PC-3 (cell line): ENCODE results near the gene A4GALT. TPM values are rescaled to one million over a fixed set of nuclear protein-coding genes. Genes with fewer than 3 reads are reported as not detected.

Source experiments
- ATAC-seq: fragments of 200-7000 bp; cut with Tn5 transposase; 2 replicates; pipeline ENCODE4 v1.9.1; 2020; ENCODE audit warnings: mild to moderate bottlenecking, moderate library complexity
- BruUV-seq: library from RNA; stranded (reverse); fragments of 400-500 nt; replicated peaks from 2 replicates; lab custom pipeline; 2021; lab: Mats Ljungman, UMichigan
- CTCF ChIA-PET: fragments of 300-600 bp; sonication (Branson Sonifier 250); formaldehyde crosslinking; loops from one replicate; lab custom pipeline; 2022; ENCODE audit warnings: antibody characterized with exemption; lab: Charles Lee
- POLR2A ChIA-PET: fragments of 300-600 bp; sonication (Branson Sonifier 250); formaldehyde crosslinking; loops from one replicate; lab custom pipeline; 2022; ENCODE audit warnings: antibody characterized with exemption; ENCODE audit not compliant: unreplicated experiment; lab: Charles Lee
- DNase-seq: peaks from one replicate; pipeline ENCODE4 v3.0.0-alpha.2; 2015
- H2AFZ ChIP-seq: fragments of 300-600 bp; sonication (generic); 2 replicates; pipeline ENCODE4 v1.6.0; 2016; ENCODE audit warnings: antibody characterized with exemption, low read length
- H3F3A ChIP-seq: fragments of 300-600 bp; sonication (generic); one replicate; pipeline ENCODE4 v1.6.0; 2017; ENCODE audit warnings: antibody characterized with exemption, low read length, control low read depth, mild to moderate bottlenecking; ENCODE audit not compliant: unreplicated experiment
- H3K27ac ChIP-seq: fragments of 300-600 bp; sonication (generic); 2 replicates; pipeline ENCODE4 v1.5.1; 2016; ENCODE audit warnings: mild to moderate bottlenecking, low read length
- H3K27me3 ChIP-seq: fragments of 300-600 bp; sonication (generic); 2 replicates; pipeline ENCODE4 v1.6.1; 2016; ENCODE audit warnings: low read length, mixed read lengths
- H3K36me3 ChIP-seq: fragments of 300-600 bp; sonication (generic); 2 replicates; pipeline ENCODE4 v1.6.1; 2016; ENCODE audit warnings: low read depth, mixed run types, low read length, mixed read lengths
- H3K4me1 ChIP-seq: fragments of 300-600 bp; sonication (generic); 2 replicates; pipeline ENCODE4 v1.5.1; 2016; ENCODE audit warnings: low read length; ENCODE audit not compliant: insufficient read depth
- H3K4me2 ChIP-seq: fragments of 300-600 bp; sonication (generic); 2 replicates; pipeline ENCODE4 v1.6.0; 2016; ENCODE audit warnings: low read length
- H3K4me3 ChIP-seq: fragments of 300-600 bp; sonication (generic); 2 replicates; pipeline ENCODE4 v1.5.1; 2016; ENCODE audit warnings: mild to moderate bottlenecking, low read length, mixed read lengths
- H3K79me2 ChIP-seq: fragments of 300-600 bp; sonication (generic); 2 replicates; pipeline ENCODE4 v1.6.1; 2017; ENCODE audit warnings: low read length, mixed read lengths
- H3K9ac ChIP-seq: fragments of 300-600 bp; sonication (generic); 2 replicates; pipeline ENCODE4 v1.6.0; 2016; ENCODE audit warnings: mild to moderate bottlenecking, low read length
- H3K9me2 ChIP-seq: fragments of 300-600 bp; sonication (generic); replicated peaks from 2 replicates; pipeline ENCODE4 v1.6.1; 2016; ENCODE audit warnings: mixed run types, low read length, mixed read lengths
- H3K9me3 ChIP-seq: fragments of 300-600 bp; sonication (generic); 2 replicates; pipeline ENCODE4 v1.6.1; 2016; ENCODE audit warnings: low read length, mixed read lengths
- H4K20me1 ChIP-seq: fragments of 300-600 bp; sonication (generic); 2 replicates; pipeline ENCODE4 v1.6.1; 2016; ENCODE audit warnings: low read length, mixed read lengths
- CTCF ChIP-seq: fragments of 300-600 bp; sonication (generic); conservative IDR thresholded peaks from 2 replicates; pipeline ENCODE4 v1.5.1; 2017; ENCODE audit warnings: antibody characterized with exemption, low read depth, mild to moderate bottlenecking, low read length
- EZH2 ChIP-seq: fragments of 300-600 bp; sonication (generic); IDR thresholded peaks from one replicate; pipeline ENCODE4 v1.6.1; 2017; ENCODE audit warnings: antibody characterized with exemption, mild to moderate bottlenecking, low read length; ENCODE audit not compliant: unreplicated experiment
- EZH2phosphoT487 ChIP-seq: fragments of 300-600 bp; sonication (generic); IDR thresholded peaks from 2 replicates; pipeline ENCODE4 v1.6.1; 2018; ENCODE audit warnings: mild to moderate bottlenecking, antibody characterized with exemption, low read length, borderline replicate concordance
- intact Hi-C: fragments of 100-400 bp; cut with micrococcal nuclease; formaldehyde crosslinking; loops from 2 replicates; pipeline ENCODE4 v1.9.0; 2023
- total RNA-seq: library from RNA; depleted of rRNA; stranded (reverse); fragments of >200 nt; gene quantifications from 2 replicates; pipeline ENCODE4 v1.2.3, GENCODE V29; 2014

A4GALT gene
- total RNA-seq, 1 experiment from 2014 or later = 3.2 TPM

DNA sequence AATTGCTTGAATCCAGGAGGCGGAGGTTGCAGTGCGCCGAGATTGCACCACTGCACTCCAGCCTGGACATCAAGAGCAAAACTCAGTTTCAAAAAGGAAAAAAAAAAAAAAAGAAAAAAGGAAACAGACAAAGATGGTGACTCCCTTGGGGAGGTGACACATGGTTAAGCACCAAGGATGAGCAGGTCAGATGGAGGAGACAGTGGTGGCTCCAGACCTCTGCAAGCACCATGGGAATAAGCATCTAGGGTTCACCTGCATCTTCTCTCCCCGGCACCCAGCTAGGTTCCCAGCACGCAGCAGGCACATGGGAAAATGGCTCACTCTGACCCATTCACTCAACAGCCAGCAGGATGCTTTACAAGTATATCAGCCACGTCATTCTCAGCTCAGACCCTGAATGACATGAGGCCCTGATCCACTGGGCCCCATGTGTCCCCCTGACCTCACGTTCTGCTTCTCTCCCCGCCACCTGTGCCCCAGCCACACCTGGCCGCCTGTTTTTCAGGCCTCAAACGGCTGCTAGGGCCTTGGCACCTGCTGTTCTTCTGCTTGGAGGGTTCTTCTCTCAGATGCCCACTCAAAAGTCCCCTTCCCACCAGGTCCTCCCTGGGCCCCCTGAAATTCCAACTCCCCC lies 24.2 kb downstream of the A4GALT start:
- TF ChIP-seq EZH2 (no peak), EZH2phosphoT487 (no peak), CTCF (no peak)
- no peak for DNase-seq
- Histone ChIP-seq H2AFZ (no peak overlapping the region), H3K4me2 (no peak overlapping the region), H3K79me2 (no peaks in the 10 kb centered on the region), H3K9me2 (no peaks in the 10 kb centered on the region), H3F3A (no peaks in the 10 kb centered on the region), H3K27me3 (no peaks in the 10 kb centered on the region), H3K27ac (no peak overlapping the region), H3K9ac (no peak overlapping the region), H3K4me1 (no peaks in the 10 kb centered on the region), H4K20me1 (no peaks in the 10 kb centered on the region), H3K9me3 (no peaks in the 10 kb centered on the region), H3K36me3 (no peaks in the 10 kb centered on the region), H3K4me3 (no peak overlapping the region)
- ATAC-seq = no peak
- CTCF ChIA-PET = no interaction called here
- no TSS peak for BruUV-seq
- POLR2A ChIA-PET = no interaction called here
- intact Hi-C loops = no loop called here

DNA sequence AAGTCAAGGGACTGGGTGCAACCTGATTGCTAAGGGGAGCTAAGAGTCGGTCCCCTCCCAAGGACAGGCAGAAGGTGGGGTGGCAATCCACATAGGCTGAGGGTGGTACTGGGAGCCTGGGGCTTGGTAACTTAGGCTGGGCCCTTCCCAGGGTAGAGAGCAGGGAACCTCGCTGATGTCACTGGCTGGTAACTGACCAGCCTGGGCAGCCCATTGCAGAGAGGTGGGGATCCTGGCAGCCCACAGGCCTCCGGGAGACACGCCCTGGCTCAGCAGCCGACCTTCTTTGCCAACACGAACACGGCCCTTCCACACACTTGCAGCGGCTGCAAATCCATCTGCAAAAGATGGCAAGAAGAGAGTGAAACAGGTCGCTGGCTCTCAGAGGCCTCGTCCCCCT lies 25.4 kb downstream of the A4GALT start:
- Histone ChIP-seq H3K4me3 (no peak overlapping the region), H3K9ac (no peak overlapping the region), H3K27me3 (no peaks in the 10 kb centered on the region), H3K79me2 (no peaks in the 10 kb centered on the region), H3K4me1 (no peaks in the 10 kb centered on the region), H2AFZ (no peak overlapping the region), H3K27ac (no peak overlapping the region), H3K36me3 (no peaks in the 10 kb centered on the region), H4K20me1 (no peaks in the 10 kb centered on the region), H3K9me3 (no peaks in the 10 kb centered on the region), H3F3A (no peaks in the 10 kb centered on the region), H3K9me2 (no peaks in the 10 kb centered on the region), H3K4me2 (no peak overlapping the region)
- TF ChIP-seq EZH2 = no peak
- TF ChIP-seq CTCF = no peak
- TF ChIP-seq EZH2phosphoT487 = no peak
- POLR2A ChIA-PET = no interaction called here
- no peak for DNase-seq
- no TSS peak for BruUV-seq
- CTCF ChIA-PET = no interaction called here
- intact Hi-C loops = no loop called here
- ATAC-seq = no peak
